Activated CD8-positive, alpha-beta memory T cell treated with anti-CD3 and anti-CD28 coated beads, Interleukin-2, amount 50 U/mL, for 4 hours (primary cell): ENCODE results near the gene ZYX.

ENCODE experiments used
- DNase-seq: peaks from one replicate; pipeline ENCODE4 v3.0.0-alpha.2; 2020

ZYX gene, protein sequence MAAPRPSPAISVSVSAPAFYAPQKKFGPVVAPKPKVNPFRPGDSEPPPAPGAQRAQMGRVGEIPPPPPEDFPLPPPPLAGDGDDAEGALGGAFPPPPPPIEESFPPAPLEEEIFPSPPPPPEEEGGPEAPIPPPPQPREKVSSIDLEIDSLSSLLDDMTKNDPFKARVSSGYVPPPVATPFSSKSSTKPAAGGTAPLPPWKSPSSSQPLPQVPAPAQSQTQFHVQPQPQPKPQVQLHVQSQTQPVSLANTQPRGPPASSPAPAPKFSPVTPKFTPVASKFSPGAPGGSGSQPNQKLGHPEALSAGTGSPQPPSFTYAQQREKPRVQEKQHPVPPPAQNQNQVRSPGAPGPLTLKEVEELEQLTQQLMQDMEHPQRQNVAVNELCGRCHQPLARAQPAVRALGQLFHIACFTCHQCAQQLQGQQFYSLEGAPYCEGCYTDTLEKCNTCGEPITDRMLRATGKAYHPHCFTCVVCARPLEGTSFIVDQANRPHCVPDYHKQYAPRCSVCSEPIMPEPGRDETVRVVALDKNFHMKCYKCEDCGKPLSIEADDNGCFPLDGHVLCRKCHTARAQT

DNA sequence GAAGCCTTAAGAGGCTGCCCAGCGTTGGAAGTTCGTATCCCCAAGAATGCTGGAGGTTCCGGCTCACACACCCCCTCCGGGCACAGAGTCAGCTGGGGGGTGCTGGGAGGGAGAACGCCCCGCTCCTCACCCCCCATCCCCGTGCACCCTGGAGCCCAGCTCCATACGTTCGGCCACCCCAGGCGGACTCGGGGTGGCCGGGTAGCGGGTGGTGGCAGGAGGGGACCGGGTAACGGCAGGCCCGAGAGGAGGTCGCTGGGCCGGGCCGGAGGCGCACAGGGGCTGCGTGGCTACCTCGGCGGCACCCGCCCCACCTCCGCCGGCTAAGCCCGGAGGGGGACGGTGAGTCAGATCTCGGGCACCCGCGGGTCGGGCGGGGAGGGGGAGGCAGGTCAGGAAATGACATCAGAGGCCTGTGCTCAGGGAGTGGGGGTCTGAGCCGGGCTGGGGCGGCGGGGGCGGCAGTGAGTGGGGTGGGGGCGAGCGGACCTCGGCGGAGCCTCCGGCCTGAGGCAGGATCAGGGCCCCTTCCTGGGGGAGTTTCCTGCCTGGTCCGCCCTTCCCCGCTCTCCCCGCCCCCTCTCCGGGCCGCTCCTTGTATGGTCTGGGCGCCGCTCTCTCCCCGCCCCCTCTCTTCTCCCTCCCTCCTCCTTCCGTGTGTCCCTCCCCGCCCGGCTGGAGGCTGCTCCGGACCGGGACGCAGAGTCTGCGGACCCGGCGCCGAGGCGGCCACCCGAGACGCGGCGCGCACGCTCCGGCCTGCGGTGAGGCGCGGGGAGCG is at the start of gene ZYX:
ZYX (plus strand) TSS at position 700 of the 781 bp plus-strand sequence. CDS start 227 bp downstream, outside the sequence.
- DNase-seq: peak; percentile 91

DNA sequence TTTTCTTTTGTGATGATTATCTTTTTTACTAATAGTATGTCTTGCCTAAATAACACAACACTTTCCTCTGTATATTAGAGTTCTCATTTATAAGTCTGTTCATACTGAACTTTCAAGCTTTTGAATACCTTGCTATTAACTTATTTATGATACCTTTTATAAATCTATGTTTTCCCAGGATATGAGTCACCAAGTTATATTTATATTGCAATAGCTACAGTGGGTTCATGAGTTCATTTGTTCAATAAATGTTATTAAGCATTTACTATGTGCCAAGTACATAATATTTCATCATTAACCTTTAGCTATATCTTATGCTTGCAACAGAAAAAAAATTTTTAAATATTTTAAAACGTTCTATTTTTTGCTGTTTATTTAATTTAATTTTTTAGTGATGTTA is 46.9 kb upstream of the ZYX start:
- DNase-seq: no peak

GRCh38 chr7:143337216-143337615 is 43.9 kb upstream of the ZYX start:
- DNase-seq: no peak

GRCh38 chr7:143341842-143342241 is 39.3 kb upstream of the ZYX start:
- no peak for DNase-seq

GRCh38 chr7:143343596-143343995 is 37.5 kb upstream of the ZYX start:
- DNase-seq: no peak

GRCh38 chr7:143345428-143345900 is 35.7 kb upstream of the ZYX start:
- peak; percentile 65 for DNase-seq

DNA sequence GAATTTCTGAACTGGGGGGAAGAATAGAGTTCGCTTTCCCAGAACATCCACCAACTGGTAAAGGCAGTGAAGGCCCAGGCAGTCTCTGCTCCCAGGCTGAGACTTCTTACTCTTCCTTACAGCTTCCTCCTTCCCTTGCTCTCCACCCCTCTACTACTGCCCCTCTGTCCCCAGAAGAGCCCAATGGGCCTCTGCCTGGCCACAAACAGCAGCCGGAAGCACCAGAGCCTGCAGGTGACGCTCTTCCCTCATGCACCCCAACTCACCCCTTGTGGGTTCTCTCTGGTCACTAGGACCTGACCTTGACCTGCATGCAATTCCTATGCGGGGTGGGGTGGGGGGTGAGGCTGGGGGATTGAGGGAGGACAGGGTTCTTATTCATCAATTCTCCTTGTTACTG is 35.1 kb upstream of the ZYX start:
- DNase-seq: no peak

- no peak for DNase-seq
Observed at GRCh38 chr7:143347950-143348349, 33.2 kb upstream of the ZYX start.

DNA sequence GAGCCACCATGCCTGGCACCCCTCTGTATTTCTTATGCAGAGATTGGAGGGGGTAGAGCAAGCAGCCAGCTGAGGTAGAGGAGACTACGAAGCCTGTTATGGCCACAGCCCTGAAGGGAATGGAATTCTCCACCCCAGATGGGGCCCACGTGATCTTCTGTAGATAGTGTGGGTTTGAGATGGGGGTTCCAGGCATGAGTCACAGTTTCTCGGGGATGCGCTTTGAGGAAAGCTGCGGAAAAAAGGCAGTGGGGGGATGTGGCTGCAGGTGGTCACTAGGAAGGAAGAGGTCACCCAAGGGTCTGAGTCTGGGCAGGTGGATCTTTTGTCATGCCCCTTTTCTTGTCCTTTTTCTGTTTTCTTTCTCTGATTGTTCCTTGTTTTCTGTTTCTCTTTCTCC is 30.1 kb upstream of the ZYX start:
- DNase-seq: no peak

DNA sequence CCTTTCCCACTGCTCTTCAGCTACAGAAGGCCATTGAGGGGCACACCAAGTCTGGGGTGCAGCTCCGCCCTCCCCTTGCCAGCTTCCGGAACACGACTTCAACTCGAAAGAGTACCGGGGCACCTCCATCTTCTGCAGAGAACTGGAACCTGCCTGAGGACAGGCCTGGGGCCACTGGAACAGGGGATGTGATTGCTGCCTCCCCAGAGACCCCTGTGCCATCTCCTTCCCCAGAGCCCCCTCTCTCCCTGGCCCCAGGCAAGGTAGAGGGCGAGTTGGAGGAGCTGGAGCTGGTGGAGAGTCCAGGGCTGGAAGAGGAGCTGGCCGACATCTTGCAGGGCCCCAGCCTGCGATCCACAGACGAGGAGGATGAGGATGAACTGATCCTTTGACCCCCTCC is 29.6 kb upstream of the ZYX start:
- DNase-seq: no peak

DNA sequence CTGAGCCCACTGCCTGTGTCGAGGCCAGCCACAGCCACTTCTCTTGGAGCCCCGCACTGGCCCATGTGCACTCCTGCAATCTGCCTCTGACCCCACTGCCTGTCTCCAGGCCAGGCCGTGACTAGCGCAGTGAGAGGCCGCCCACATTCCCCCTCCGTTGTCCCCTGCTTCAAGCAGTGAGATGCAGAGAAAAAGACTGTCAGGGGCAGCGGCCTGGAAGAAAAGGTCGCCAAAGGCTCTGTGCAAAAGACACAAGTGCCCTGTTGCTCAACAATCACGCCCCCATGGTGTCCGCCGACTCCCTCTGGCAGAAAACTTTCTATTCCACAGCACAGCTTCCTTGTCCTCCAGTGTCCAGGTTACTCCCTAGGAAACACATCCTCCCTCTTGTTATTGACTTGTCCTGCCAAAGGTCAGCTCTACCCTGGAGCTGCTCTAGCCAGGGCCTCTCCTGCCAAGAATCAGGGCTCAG is 28.6 kb upstream of the ZYX start:
- DNase-seq: no peak

DNA sequence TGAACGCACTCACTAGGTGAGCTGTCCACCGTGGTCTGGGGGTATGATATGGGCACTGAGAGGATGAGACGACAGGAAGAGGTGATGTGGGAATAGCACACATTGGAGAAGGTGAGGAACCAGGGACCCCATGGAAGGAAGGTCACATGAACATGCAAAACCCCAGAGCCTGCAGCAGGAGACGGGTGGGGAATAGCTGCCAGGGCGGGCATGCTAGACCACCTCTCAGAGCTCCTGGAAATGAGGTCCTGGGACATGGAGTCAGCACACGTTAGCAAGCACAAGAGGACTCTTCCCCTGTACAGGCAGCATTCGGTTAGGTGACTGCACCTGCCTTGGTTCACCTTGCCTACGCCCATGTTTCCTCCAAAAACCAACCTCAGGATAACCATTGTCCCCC is 26.8 kb upstream of the ZYX start:
- DNase-seq: no peak

DNA sequence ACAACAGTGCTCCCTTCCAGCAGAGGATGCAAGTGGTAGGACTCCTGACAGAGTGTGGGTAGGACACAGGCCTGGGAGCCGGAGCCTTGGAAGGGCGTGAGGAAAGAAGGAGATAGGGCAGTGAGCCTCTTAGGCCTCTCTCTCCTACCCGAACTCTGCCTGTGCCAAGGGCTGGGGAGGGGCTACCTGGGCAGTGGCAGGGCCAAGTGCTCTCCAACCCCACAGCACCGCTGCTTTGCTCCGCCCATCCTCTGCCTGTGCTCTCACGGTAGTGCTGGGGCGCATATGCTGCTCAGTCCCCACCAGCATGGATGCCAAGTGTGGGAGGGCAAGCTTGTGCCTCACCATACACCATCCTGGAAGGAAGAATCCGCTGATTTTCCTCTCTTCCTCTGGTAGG is 26.2 kb upstream of the ZYX start:
- no peak for DNase-seq

- DNase-seq: no peak
Observed at GRCh38 chr7:143355450-143356385, 25.4 kb upstream of the ZYX start.

- no peak for DNase-seq
Observed at GRCh38 chr7:143356414-143357050, 24.6 kb upstream of the ZYX start.

GRCh38 chr7:143358626-143359025 is 22.5 kb upstream of the ZYX start:
- no peak for DNase-seq

DNA sequence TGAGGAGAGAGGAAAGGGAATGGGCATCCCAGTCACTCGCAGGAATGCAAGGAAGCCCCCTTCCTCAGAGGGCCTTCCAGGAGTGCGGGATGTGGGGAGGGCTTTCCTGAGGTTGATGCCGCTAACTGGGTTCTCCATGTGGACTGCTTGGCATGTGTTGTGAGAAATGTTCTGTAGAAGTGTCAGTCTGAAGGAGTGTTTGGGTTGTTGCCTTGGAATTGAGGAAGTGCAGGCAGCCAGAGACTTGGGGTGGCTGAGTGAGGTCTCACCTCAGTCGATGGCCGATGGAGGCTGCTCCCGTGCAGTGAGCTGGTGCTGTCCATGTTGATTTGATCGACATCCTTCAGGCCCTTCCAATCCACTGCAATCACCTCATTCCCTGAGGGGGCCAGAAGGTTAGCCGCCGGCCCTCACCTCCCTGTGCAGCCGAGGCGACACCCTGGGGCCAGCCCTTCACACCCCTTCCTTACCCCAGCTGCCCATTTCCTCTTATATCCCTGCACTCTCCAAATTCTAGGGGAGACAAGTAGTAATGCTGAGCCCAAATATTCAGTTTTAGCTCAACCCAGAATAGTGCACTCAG is 21.3 kb upstream of the ZYX start:
- no peak for DNase-seq

DNA sequence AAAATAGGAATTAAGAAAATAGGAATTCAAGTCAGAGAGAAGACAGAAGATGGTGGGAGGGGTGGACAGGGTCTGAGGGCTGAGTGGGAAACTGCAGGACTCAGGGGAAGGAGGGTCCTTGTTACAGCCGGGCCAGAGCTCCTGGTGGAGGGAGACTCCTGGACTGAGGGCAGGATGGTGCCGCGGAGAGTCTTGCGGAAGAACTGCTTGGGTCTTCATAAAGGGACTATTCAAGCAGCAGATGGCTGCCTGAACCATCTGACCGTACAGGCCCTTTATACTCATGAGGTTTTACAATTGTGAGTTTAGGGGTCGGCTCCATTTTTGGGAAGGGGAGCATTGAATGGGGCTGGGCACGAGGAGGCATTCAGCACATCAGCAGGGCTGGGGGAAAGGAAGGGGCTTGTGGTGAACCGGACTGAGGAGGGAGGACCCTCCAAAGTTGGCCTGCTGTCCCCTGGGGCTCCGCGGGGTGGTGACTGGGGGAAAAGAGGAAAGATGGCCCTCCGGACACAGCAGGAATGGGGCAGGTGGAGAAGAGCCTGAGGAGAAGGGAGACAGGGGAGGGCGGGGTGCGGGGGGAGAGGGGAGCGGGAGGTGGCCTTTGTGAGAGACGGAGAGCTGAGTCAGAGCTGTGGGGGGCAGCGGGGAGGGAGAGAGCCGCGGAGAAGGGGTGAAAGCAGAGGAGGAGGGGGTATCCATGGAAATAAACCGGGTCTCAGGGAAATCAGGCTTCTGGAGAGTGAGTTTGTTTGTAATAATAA is 20.2 kb upstream of the ZYX start:
- no peak for DNase-seq

DNA sequence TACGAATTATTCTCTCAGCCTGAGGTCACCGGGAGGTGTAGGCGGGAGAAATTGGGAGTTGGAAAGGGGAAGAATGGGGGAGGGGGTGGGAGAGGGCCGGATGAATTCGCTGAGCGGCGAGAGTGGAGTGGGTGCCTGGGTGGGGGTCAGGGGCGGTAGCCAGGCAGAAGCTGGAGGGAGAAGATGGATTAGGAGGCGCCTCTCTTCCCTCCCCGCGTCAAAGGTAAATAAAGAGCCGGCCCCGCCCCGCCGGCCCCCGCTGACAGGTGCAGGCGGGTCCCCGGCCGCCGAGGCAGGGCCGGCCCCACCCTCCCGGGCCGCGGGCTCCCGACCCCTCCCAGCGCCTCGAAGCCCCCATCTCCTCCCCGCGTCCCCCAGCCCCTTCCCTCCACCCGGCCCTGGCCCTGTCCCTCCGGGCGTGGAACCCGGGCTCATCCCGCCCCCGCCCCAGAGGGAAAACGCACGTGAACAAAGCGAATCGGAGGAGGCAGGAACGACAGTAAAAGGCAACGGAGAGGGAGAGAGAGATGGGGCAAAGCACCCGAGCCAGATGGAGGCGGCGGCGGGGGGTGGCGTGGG is 19.5 kb upstream of the ZYX start:
- no peak for DNase-seq
